Astrocyte of the spinal cord (primary cell): Measurements from ENCODE around the gene ALS2CL.

Experiments used
- DNase-seq: peaks from one replicate; pipeline ENCODE4 v3.0.0; 2011; ENCODE audit warnings: low read depth, low spot score
- H3K4me3 ChIP-seq: 2 replicates; pipeline ENCODE4 v1.5.1; 2011; ENCODE audit warnings: low read depth, mild to moderate bottlenecking, low read length, moderate library complexity
- in situ Hi-C: cut with HindIII; loops from 2 replicates; pipeline ENCODE4 v1.10.0; 2017; ENCODE audit warnings: low sequenced_read_pairs
- TF ChIP-seq, protein P1 (sequence below): IDR thresholded peaks from 2 replicates; pipeline ENCODE4 v1.5.1; 2012; ENCODE audit warnings: low read depth, mild to moderate bottlenecking, low read length, inconsistent platforms

ALS2CL gene

DNA sequence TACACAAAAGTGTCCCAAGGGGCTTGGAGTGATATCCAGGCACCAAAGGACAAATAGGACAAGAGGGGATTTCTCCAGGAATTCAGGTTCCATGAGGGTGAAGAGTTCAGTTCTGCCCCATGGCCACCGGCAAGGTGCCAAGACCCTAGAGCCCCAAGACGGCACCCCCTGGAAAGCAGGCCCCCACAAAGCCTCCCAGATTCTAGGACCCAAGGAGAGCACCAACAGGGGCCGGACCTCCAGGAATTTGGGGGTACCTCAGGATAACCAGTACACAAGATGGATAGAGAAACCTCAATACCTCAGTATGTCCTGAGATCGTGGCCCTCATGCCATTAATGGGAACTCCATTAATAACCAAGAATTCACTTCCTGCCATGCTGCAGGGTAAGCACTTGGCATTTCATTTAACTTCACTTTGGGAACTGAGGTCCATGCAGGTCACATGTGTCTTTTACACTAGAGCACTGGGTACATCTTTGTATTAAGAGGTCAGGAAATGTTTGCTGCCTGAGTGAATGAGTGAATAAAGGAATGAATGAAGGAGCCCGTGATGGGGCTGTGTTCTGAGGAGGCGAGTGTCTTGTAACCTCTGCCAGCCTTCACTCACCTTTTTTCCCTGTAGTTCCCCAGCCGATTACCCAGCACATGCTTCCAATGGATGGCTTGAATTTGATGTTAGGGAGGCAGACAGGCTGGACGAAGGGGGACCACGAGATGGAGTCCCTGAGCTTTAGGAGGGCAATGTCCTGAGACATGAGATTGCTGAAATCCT, 39.7 kb upstream of the ALS2CL start:
- DNase-seq, result no peak
- in situ Hi-C loops, result no loop called here
- no peak overlapping the region for H3K4me3 ChIP-seq
- TF ChIP-seq, protein P1, sequence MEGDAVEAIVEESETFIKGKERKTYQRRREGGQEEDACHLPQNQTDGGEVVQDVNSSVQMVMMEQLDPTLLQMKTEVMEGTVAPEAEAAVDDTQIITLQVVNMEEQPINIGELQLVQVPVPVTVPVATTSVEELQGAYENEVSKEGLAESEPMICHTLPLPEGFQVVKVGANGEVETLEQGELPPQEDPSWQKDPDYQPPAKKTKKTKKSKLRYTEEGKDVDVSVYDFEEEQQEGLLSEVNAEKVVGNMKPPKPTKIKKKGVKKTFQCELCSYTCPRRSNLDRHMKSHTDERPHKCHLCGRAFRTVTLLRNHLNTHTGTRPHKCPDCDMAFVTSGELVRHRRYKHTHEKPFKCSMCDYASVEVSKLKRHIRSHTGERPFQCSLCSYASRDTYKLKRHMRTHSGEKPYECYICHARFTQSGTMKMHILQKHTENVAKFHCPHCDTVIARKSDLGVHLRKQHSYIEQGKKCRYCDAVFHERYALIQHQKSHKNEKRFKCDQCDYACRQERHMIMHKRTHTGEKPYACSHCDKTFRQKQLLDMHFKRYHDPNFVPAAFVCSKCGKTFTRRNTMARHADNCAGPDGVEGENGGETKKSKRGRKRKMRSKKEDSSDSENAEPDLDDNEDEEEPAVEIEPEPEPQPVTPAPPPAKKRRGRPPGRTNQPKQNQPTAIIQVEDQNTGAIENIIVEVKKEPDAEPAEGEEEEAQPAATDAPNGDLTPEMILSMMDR, result peak; percentile 28

- H3K4me3 ChIP-seq, result no peak overlapping the region
- DNase-seq, result no peak
- in situ Hi-C loops, result no loop called here
- TF ChIP-seq, protein P1, result no peak
Observed at GRCh38 chr3:46731795-46732194, 38.3 kb upstream of the ALS2CL start.

DNA sequence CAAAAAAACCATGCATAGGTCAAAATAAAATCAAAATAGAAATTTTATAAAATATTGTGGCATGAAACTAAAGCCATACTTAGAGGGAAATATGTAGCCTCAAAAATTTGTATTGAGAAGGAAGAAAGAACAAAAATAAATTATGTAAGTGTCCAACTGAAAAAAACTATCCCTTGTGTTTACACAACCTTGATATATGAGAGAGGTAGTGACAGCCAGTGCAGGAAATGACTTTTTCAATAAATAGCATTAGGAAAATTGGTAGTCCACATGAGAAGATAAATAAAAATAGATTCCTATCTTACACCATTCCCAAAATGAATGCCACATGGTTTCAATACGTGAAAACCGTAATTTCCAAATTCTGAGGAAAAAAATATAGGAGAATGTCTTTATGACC, 37.3 kb upstream of the ALS2CL start:
- in situ Hi-C loops, result no loop called here
- H3K4me3 ChIP-seq, result no peak overlapping the region
- no peak for DNase-seq
- TF ChIP-seq, protein P1, result no peak

DNA sequence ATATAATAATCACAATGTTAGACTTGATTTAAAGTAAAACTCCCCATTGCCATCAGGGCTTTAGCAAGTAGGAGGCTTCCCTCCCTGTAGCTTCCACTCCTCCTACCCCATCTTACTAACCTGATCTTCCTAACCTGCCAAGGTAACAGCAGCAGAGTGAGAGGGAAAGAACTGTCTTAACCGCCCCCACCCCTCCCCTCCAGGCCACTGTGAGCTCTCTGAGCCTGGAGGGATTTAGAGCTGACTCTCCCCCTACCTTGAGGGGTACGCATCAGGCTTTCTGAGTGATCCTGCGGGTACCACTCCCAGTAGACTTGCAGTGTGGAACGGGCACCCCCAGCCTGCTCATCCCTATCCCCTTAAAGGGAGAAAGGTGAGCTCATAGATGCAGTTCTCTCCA, 35.6 kb upstream of the ALS2CL start:
- no peak for DNase-seq
- TF ChIP-seq, protein P1, result no peak
- in situ Hi-C loops, result no loop called here
- no peak overlapping the region for H3K4me3 ChIP-seq

GRCh38 chr3:46725621-46726314, 32.3 kb upstream of the ALS2CL start:
- in situ Hi-C loops, result no loop called here
- DNase-seq, result peak; percentile 7
- TF ChIP-seq, protein P1, result no peak
- no peak overlapping the region for H3K4me3 ChIP-seq

DNA sequence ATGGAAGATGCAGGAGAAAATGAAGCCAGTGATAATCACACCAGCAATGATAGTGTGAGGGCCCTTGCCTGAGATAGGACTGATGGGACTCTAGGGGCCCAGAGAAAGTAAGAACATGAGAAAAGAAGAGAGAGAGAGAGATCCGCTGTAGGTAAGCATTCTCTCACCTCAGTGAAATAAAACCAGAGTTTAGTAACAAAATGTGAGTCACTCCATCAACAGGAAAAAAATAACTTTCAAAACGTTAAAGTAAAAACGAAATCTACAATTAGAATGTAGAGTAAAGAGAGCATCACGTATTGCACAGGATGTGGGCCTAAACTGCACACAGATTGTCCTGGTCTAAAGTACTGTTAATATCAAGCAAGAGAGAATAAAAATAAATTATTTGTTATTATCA, 30.9 kb upstream of the ALS2CL start:
- in situ Hi-C loops, result no loop called here
- H3K4me3 ChIP-seq, result no peak overlapping the region
- no peak for DNase-seq
- TF ChIP-seq, protein P1, result no peak
